ENCODE measurements around the gene SLC16A11. TPM values are rescaled to one million over a fixed set of nuclear protein-coding genes. Genes with fewer than 3 reads are reported as not detected.

Gene SLC16A11
- total and polyA plus RNA-seq, 2 donors (not counting 1 experiment from before 2014, with no cell fraction given): 10.0 to 31.9 TPM

- H3K9me3 ChIP-seq (ENCODE audit: control extremely low read depth in 1 of 3, control insufficient read depth in 2 of 3, insufficient read depth in 1 of 3, low read length in 2 of 3): peaks cover 0 to 4% (median 0%) of the 10 kb centered on the region in 3 donors
- no peaks in the 10 kb centered on the region for H4K20me1 ChIP-seq (ENCODE audit: control insufficient read depth, insufficient read depth, low read length, poor library complexity, severe bottlenecking)
- no peak overlapping the region for H2AFZ ChIP-seq (ENCODE audit: insufficient read depth, low read depth, low read length, poor library complexity, severe bottlenecking)
- no peaks in the 10 kb centered on the region for H3K36me3 ChIP-seq (replicated peaks in 1 of 2; ENCODE audit: control extremely low read depth in 1 of 2, control insufficient read depth in 1 of 2, extremely low read depth in 1 of 2, insufficient read depth in 2 of 2, low read length in 1 of 2)
- CTCF ChIA-PET: interaction anchor here (0.9 to 1.3 kb wide), 3 partner anchors 29 to 56 kb away, joined by 3 to 4 read pairs (median 3); no protein-coding TSS in a partner anchor
- TF ChIP-seq CTCF (IDR thresholded peaks at IDR 0.05) (no peak), EZH2 (IDR thresholded peaks at IDR 0.05; ENCODE audit: borderline replicate concordance, insufficient read depth, low read depth, low read length, poor library complexity, severe bottlenecking) (no peak)
- POLR2A ChIA-PET: interaction anchor here (0.7 kb wide), 1 partner anchor 47 kb away, joined by 4 read pairs; no protein-coding TSS in a partner anchor
- H3K27ac Mint-ChIP-seq: no peak overlapping the region
- H3K4me1 Mint-ChIP-seq: peaks cover 23% of the 10 kb centered on the region
- DNase-seq (no peak), ATAC-seq (ENCODE audit: low read depth) (no peak)
- no peak overlapping the region for H3K4me2 ChIP-seq (replicated peaks; ENCODE audit: low read depth, low read length, poor library complexity, severe bottlenecking)
- H3K27me3 ChIP-seq (replicated peaks in 1 of 4; ENCODE audit: control extremely low read depth in 1 of 4, control insufficient read depth in 3 of 4, insufficient read depth in 4 of 4, low read length in 3 of 4): peaks cover 0 to 6% (median 4%) of the 10 kb centered on the region in 4 experiments
- peaks cover 21% of the 10 kb centered on the region for H3K27me3 Mint-ChIP-seq
- intact Hi-C loops (cut with micrococcal nuclease): no loop called here
- 40% methylated on average over 2 of the region's 10 CpGs for WGBS (ENCODE audit: insufficient coverage)
- no peak overlapping the region for H3K4me3 Mint-ChIP-seq
- no peak overlapping the region for H3K9ac ChIP-seq (ENCODE audit: low read length)
- H3K27ac ChIP-seq (ENCODE audit: low read length in 2 of 2): no peak overlapping the region
- no peaks in the 10 kb centered on the region for H3K9me3 Mint-ChIP-seq (ENCODE audit: insufficient read depth)
- peaks cover 10 to 17% of the 10 kb centered on the region in 2 donors for H3K4me1 ChIP-seq (ENCODE audit: control insufficient read depth in 2 of 2, insufficient read depth in 2 of 2, low read length in 2 of 2)
- H3K4me3 ChIP-seq (ENCODE audit: control extremely low read depth in 1 of 5, extremely low read depth in 1 of 5, insufficient read depth in 1 of 5, low read depth in 2 of 5, low read length in 4 of 5): no peak overlapping the region
- no peaks in the 10 kb centered on the region for H3K79me2 ChIP-seq (ENCODE audit: control insufficient read depth, insufficient read depth, low read length)
Observed at GRCh38 chr17:7080456-7081041, 36.7 kb upstream of the SLC16A11 start.

Measured in B cell (primary cell).